Type B pancreatic cell (in vitro differentiated cells): ENCODE data around the gene KRTAP12-3. TPM values are rescaled to one million over a fixed set of nuclear protein-coding genes. Genes with fewer than 3 reads are reported as not detected.
A peak's percentile ranks its signal among the peaks of the same experiment; 100 is the strongest.

Experiments
- DNase-seq: peaks from one replicate; pipeline ENCODE4 v3.0.0; 2021; ENCODE audit warnings: mixed read lengths; ENCODE audit not compliant: unreplicated experiment; ENCODE audit errors: extremely low spot score
- H3K27ac Mint-ChIP-seq: 2 replicates; pipeline ENCODE4 v1.8.0; 2021; ENCODE audit warnings: mild to moderate bottlenecking, mixed read lengths
- H3K27me3 Mint-ChIP-seq: 2 replicates; pipeline ENCODE4 v1.8.0; 2021; ENCODE audit warnings: mixed read lengths
- H3K36me3 Mint-ChIP-seq: 2 replicates; pipeline ENCODE4 v1.8.0; 2021; ENCODE audit warnings: mixed read lengths
- H3K4me1 Mint-ChIP-seq: one replicate; pipeline ENCODE4 v1.8.0; 2021; ENCODE audit warnings: mixed read lengths; ENCODE audit not compliant: unreplicated experiment
- H3K4me3 Mint-ChIP-seq: 2 replicates; pipeline ENCODE4 v1.8.0; 2021; ENCODE audit warnings: mild to moderate bottlenecking, mixed read lengths
- H3K9me3 Mint-ChIP-seq: 2 replicates; pipeline ENCODE4 v1.8.0; 2021; ENCODE audit warnings: mixed read lengths
- CTCF ChIP-seq: fragments of 200-600 bp; sonication (generic); conservative IDR thresholded peaks from 2 replicates; pipeline ENCODE4 v1.5.0; 2021; ENCODE audit warnings: antibody characterized with exemption, mild to moderate bottlenecking
- total RNA-seq: library from RNA; stranded (reverse); gene quantifications from 2 replicates; pipeline ENCODE4 v1.2.1, GENCODE V29; 2021; ENCODE audit warnings: low replicate concordance

The KRTAP12-3 gene
- total RNA-seq, 1 donor from 2014 or later, result not detected

DNA sequence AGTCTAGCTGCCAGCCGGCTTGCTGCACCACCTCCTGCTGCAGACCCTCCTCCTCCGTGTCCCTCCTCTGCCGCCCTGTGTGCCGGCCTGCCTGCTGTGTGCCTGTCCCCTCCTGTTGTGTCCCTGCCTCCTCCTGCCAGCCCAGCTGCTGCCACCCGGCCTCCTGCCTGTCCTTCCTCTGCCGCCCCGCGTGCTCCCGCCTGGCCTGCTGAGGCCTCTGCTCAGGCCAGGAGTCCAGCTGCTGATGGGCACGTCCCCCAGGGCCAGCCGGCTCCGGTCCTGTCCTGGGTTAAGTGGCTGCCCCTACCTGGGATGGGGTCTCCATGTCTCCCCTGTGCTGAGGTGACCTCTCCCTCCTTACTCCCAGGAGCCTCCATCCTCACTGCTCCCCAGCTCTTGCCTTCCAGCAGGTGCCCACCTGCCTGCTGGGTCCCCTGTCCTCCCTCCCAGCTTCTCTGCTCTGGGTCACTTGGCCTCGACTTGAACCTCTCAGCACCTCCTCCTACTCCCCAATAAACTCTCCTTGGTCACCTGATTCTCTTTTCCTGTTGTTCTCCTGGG, 45.0 kb upstream of the KRTAP12-3 start:
- no peak for DNase-seq
- TF ChIP-seq CTCF, result no peak
- Mint-ChIP-seq H3K4me3 (no peak overlapping the region), H3K27me3 (peaks cover 4% of the 10 kb centered on the region), H3K9me3 (peaks cover 13% of the 10 kb centered on the region), H3K4me1 (no peaks in the 10 kb centered on the region), H3K36me3 (no peaks in the 10 kb centered on the region), H3K27ac (no peak overlapping the region)

GRCh38 chr21:44613386-44614155, 44.2 kb upstream of the KRTAP12-3 start:
- Mint-ChIP-seq H3K4me1 (no peaks in the 10 kb centered on the region), H3K4me3 (no peak overlapping the region), H3K9me3 (peaks cover 13% of the 10 kb centered on the region), H3K36me3 (no peaks in the 10 kb centered on the region), H3K27ac (no peak overlapping the region), H3K27me3 (peaks cover 6% of the 10 kb centered on the region)
- no peak for DNase-seq
- TF ChIP-seq CTCF, result no peak

DNA sequence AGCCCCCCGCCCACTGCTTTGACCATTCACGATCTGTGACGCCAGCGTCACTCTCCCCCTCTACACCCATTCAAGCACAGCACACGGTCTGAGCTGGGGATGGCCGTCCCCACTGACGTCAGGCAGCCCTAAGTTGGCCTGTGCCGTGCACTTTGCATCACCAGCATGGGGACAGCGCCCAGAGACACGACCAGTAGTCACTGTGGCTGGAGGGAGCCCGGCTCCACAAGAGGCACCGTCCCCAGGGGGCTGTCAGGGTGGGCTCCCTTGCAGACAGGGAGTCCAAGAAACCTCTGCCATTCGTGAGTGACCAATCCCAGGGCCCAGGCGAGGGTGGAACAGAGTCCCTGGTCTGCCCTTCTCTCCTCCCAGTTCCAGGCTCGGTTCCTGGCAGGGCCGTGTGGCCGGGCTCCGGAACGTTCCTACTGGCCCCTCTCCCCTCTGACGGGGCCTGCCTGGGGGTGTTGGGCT, 43.5 kb upstream of the KRTAP12-3 start:
- Mint-ChIP-seq H3K4me1 (no peaks in the 10 kb centered on the region), H3K27me3 (peaks cover 6% of the 10 kb centered on the region)
- TF ChIP-seq CTCF, result no peak

DNA sequence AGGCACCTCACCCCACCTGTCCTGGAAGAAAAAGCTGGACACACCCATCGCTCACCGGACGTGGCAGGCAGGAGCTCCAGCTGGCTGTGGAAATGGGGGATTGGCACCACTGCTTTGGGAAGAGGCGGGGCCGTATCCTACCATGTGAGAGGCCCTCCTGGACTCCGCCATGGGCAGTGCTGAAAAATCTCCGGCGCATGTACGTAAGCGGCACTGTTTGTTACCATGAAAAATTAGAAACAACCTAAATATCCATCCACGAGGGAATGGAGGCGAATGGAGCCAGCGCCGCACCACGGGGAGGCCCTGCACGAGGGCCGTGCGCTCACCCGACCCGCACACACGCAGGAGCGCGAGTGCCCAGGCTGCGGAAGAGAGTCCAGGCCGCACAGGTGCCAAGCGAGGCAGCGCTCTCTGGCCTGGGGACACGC, 42.8 kb upstream of the KRTAP12-3 start:
- H3K4me1 Mint-ChIP-seq, result no peaks in the 10 kb centered on the region
- H3K9me3 Mint-ChIP-seq, result no peaks in the 10 kb centered on the region
- H3K4me3 Mint-ChIP-seq, result no peak overlapping the region
- no peak for DNase-seq
- TF ChIP-seq CTCF, result no peak
- H3K27me3 Mint-ChIP-seq, result peaks cover 6% of the 10 kb centered on the region
- no peak overlapping the region for H3K27ac Mint-ChIP-seq
- no peaks in the 10 kb centered on the region for H3K36me3 Mint-ChIP-seq

More for the DNA sequence above, 43.5 kb upstream of the KRTAP12-3 start:
- peak; percentile 59 for DNase-seq
- H3K9me3 Mint-ChIP-seq, result peaks cover 8% of the 10 kb centered on the region
- no peak overlapping the region for H3K4me3 Mint-ChIP-seq
- H3K36me3 Mint-ChIP-seq, result no peaks in the 10 kb centered on the region
- H3K27ac Mint-ChIP-seq, result no peak overlapping the region

DNA sequence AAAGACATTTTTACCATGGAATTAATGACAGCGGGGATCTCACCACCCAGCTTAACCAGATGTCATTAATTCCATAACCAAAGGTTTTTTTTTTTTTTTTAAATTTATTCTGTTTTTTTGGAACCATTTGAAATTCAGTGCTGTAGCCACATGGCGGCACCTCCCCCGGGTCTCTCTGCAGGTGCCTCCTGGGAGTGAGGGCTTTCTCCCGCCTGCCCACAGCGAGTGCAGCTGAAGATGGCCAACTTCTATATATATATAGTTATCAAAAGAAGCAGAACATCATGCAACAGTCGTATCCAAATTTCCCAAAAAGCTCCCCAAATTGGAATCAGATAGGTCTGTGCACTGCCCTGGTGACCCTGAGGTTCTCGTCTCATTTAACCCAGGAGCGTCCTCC, 42.3 kb upstream of the KRTAP12-3 start:
- no peak for TF ChIP-seq CTCF
- Mint-ChIP-seq H3K4me1 (no peaks in the 10 kb centered on the region), H3K36me3 (no peaks in the 10 kb centered on the region), H3K4me3 (no peak overlapping the region), H3K27ac (no peak overlapping the region), H3K27me3 (peaks cover 6% of the 10 kb centered on the region), H3K9me3 (no peaks in the 10 kb centered on the region)
- no peak for DNase-seq
